A673 (cell line): ENCODE results near the gene FNDC3B. TPM values are rescaled to one million over a fixed set of nuclear protein-coding genes. Genes with fewer than 3 reads are reported as not detected.

ENCODE experiments used
- BruUV-seq: library from RNA; stranded (reverse); fragments of 400-500 nt; replicated peaks from 2 replicates; lab custom pipeline; 2021; lab: Mats Ljungman, UMichigan
- CTCF ChIA-PET: fragments of 300-600 bp; sonication (Branson Sonifier 250); formaldehyde crosslinking; loops from one replicate; lab custom pipeline; 2022; ENCODE audit warnings: antibody characterized with exemption; lab: Charles Lee
- POLR2A ChIA-PET: fragments of 300-600 bp; sonication (Branson Sonifier 250); formaldehyde crosslinking; loops from one replicate; lab custom pipeline; 2022; ENCODE audit warnings: antibody characterized with exemption; ENCODE audit not compliant: low non-redundant PET; lab: Charles Lee
- DNase-seq: peaks from one replicate; pipeline ENCODE4 v3.0.0-alpha.2; 2015; ENCODE audit warnings: low spot score
- H3K27ac ChIP-seq: fragments of 200-600 bp; sonication (generic); 2 replicates; pipeline ENCODE4 v1.5.1; 2016; ENCODE audit warnings: mixed run types, low read depth, mild to moderate bottlenecking, mixed read lengths, antibody characterized with exemption, low read length; ENCODE audit not compliant: poor library complexity, severe bottlenecking
- H3K27me3 ChIP-seq: fragments of 200-600 bp; sonication (generic); replicated peaks from 2 replicates; pipeline ENCODE4 v1.6.1; 2017; ENCODE audit warnings: mixed run types, low read depth, mild to moderate bottlenecking, mixed read lengths, antibody characterized with exemption, low read length; ENCODE audit not compliant: insufficient read depth, poor library complexity
- H3K36me3 ChIP-seq: fragments of 200-600 bp; sonication (generic); 2 replicates; pipeline ENCODE4 v1.6.1; 2016; ENCODE audit warnings: mixed run types, mild to moderate bottlenecking, mixed read lengths, antibody characterized with exemption, low read length; ENCODE audit not compliant: insufficient read depth, poor library complexity, severe bottlenecking
- H3K4me1 ChIP-seq: fragments of 200-600 bp; sonication (generic); 2 replicates; pipeline ENCODE4 v1.6.1; 2017; ENCODE audit warnings: mixed run types, mild to moderate bottlenecking, mixed read lengths, antibody characterized with exemption, low read length; ENCODE audit not compliant: insufficient read depth, poor library complexity, severe bottlenecking
- H3K4me3 ChIP-seq: fragments of 200-600 bp; sonication (generic); 2 replicates; pipeline ENCODE4 v1.5.1; 2016; ENCODE audit warnings: low read depth, mixed run types, mild to moderate bottlenecking, mixed read lengths, low read length; ENCODE audit not compliant: poor library complexity, severe bottlenecking
- H3K9me3 ChIP-seq: fragments of 200-600 bp; sonication (generic); 2 replicates; pipeline ENCODE4 v1.6.1; 2016; ENCODE audit warnings: mixed run types, low read depth, mild to moderate bottlenecking, mixed read lengths, antibody characterized with exemption, low read length; ENCODE audit not compliant: poor library complexity, severe bottlenecking
- EZH2 ChIP-seq: fragments of 200-600 bp; sonication (generic); IDR thresholded peaks from 2 replicates; pipeline ENCODE4 v1.6.1; 2017; ENCODE audit warnings: borderline replicate concordance, low read depth, mild to moderate bottlenecking, mixed read lengths, antibody characterized with exemption, low read length; ENCODE audit not compliant: poor library complexity, severe bottlenecking
- intact Hi-C: fragments of 100-400 bp; cut with micrococcal nuclease; formaldehyde crosslinking; loops from one replicate; pipeline ENCODE4 v1.10.0; 2022; ENCODE audit not compliant: unreplicated experiment
- total RNA-seq: library from RNA; stranded (reverse); gene quantifications from 2 replicates; pipeline ENCODE4 v1.2.3, GENCODE V29; 2021
- TF ChIP-seq, protein P1 (sequence below): fragments of 300-800, 200-600 bp; sonication (generic); conservative IDR thresholded peaks from 2 replicates; pipeline ENCODE4 v1.5.1; 2017; ENCODE audit warnings: low read depth, mild to moderate bottlenecking, antibody characterized with exemption, low read length, moderate library complexity, mixed read lengths

FNDC3B gene
- total RNA-seq, 1 experiment from 2014 or later: 50.8 TPM

DNA sequence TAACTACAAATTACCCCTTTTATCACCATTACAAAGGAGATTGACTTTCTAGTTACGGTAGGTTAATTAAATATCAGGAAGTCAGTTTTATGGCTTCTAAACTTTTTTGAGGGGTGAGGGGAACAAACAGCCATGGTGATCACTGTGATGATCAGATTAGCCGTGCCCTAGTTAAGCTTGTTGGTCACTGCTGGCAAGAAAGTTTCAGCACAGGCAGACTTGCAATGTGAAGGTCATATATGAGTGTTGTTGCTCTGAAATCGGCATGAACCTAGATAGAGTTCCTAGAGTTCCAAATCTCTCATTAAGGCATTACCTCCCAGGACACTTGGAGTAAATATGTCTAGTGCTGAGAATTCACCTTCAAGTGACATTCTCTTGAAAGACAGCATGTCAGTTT is 252.3 kb downstream of the FNDC3B start:
- no peaks in the 10 kb centered on the region for H3K4me1 ChIP-seq
- H3K36me3 ChIP-seq: no peaks in the 10 kb centered on the region
- no peaks in the 10 kb centered on the region for H3K27me3 ChIP-seq
- H3K9me3 ChIP-seq: no peaks in the 10 kb centered on the region
- no TSS peak for BruUV-seq
- no peak for TF ChIP-seq EZH2
- TF ChIP-seq, protein P1, sequence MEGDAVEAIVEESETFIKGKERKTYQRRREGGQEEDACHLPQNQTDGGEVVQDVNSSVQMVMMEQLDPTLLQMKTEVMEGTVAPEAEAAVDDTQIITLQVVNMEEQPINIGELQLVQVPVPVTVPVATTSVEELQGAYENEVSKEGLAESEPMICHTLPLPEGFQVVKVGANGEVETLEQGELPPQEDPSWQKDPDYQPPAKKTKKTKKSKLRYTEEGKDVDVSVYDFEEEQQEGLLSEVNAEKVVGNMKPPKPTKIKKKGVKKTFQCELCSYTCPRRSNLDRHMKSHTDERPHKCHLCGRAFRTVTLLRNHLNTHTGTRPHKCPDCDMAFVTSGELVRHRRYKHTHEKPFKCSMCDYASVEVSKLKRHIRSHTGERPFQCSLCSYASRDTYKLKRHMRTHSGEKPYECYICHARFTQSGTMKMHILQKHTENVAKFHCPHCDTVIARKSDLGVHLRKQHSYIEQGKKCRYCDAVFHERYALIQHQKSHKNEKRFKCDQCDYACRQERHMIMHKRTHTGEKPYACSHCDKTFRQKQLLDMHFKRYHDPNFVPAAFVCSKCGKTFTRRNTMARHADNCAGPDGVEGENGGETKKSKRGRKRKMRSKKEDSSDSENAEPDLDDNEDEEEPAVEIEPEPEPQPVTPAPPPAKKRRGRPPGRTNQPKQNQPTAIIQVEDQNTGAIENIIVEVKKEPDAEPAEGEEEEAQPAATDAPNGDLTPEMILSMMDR: no peak
- intact Hi-C loops: no loop called here
- H3K27ac ChIP-seq: no peak overlapping the region
- H3K4me3 ChIP-seq: no peak overlapping the region
- ChIA-PET CTCF (no interaction called here), POLR2A (no interaction called here)
- DNase-seq: no peak

DNA sequence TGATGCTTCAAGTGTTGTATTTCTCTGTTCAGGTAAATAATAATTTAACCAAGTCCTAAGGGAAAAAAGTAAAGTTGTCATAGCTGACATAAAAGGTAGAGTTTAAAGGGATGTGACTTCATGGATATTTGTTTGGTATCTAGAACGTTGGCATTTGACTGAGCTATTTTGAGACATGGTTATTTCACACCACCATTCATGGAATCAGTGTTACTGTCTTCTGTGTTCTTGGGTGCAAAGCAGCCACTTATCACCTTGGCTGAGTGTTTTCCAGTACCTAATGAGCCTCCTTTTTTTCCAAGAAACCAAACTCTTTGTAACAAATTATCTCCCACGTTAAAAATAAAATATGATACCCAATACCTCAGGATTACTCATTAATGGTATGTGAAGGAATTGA is 253.0 kb downstream of the FNDC3B start:
- Histone ChIP-seq H3K36me3 (no peaks in the 10 kb centered on the region), H3K9me3 (no peaks in the 10 kb centered on the region), H3K27me3 (no peaks in the 10 kb centered on the region), H3K4me1 (no peaks in the 10 kb centered on the region), H3K27ac (no peak overlapping the region), H3K4me3 (no peak overlapping the region)
- intact Hi-C loops: no loop called here
- ChIA-PET CTCF (no interaction called here), POLR2A (no interaction called here)
- no peak for DNase-seq
- TF ChIP-seq EZH2: no peak
- TF ChIP-seq, protein P1: no peak
- BruUV-seq: no TSS peak

DNA sequence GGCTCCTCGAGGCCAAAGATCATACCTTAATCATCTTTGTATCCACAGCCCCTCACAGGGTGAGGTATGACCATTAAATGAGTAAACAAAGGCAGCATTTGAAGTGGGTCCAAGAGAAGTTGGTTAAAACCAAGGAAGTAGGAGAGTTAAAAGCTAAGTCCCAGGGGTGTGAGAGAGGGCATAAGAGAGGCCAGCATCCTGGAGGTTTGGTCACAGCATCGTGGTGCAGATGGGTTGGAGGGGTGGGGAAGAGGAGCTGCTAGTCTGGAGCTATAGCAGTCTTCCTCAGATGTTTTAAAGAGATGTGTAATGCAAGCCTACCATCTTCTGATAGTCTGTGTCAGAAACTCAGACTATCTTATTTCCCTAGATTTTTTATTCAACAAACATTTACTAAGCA is 253.7 kb downstream of the FNDC3B start:
- intact Hi-C loops: no loop called here
- ChIA-PET CTCF (no interaction called here), POLR2A (no interaction called here)
- no peak for DNase-seq
- no peaks in the 10 kb centered on the region for H3K27me3 ChIP-seq
- H3K36me3 ChIP-seq: no peaks in the 10 kb centered on the region
- no TSS peak for BruUV-seq
- H3K27ac ChIP-seq: no peak overlapping the region
- no peaks in the 10 kb centered on the region for H3K9me3 ChIP-seq
- no peaks in the 10 kb centered on the region for H3K4me1 ChIP-seq
- no peak for TF ChIP-seq EZH2
- TF ChIP-seq, protein P1: no peak
- no peak overlapping the region for H3K4me3 ChIP-seq
